HepG2 (cell line): ENCODE results near the gene METTL14. TPM values are rescaled to one million over a fixed set of nuclear protein-coding genes. Genes with fewer than 3 reads are reported as not detected.

Experiments
- AFF4 ChIP-seq: sonication (generic); formaldehyde crosslinking; IDR thresholded peaks from 2 replicates; pipeline ENCODE4 v1.4.0; 2020; ENCODE audit warnings: missing genetic modification reagents
- BRD4 ChIP-seq: sonication (generic); formaldehyde crosslinking; IDR thresholded peaks from 2 replicates; pipeline ENCODE4 v1.4.0; 2020; ENCODE audit warnings: missing genetic modification reagents
- CBFB ChIP-seq: sonication (generic); formaldehyde crosslinking; IDR thresholded peaks from 2 replicates; pipeline ENCODE4 v1.4.0; 2020; ENCODE audit warnings: missing genetic modification reagents
- EEA1 ChIP-seq: sonication (generic); formaldehyde crosslinking; IDR thresholded peaks from 2 replicates; pipeline ENCODE4 v1.5.1; 2020; ENCODE audit warnings: mild to moderate bottlenecking, missing genetic modification reagents, borderline replicate concordance
- ELF1 ChIP-seq: sonication (generic); formaldehyde crosslinking; IDR thresholded peaks from 2 replicates; pipeline ENCODE4 v1.4.0; 2020; ENCODE audit warnings: missing genetic modification reagents
- ESRRA ChIP-seq: sonication (generic); formaldehyde crosslinking; IDR thresholded peaks from 2 replicates; pipeline ENCODE4 v1.5.1; 2020; ENCODE audit warnings: mild to moderate bottlenecking, low read depth, missing genetic modification reagents
- GABPA ChIP-seq, 2 experiments: IDR thresholded peaks; 2 replicates each; pipeline ENCODE4 v1.6.1; 2011 to 2016; ENCODE audit warnings: low read depth in 2 of 2, low read length in 1 of 2, missing biosample characterization in 1 of 2, missing genetic modification characterization in 1 of 2
- GATAD2A ChIP-seq: IDR thresholded peaks from 2 replicates; pipeline ENCODE4 v1.6.1; 2016
- HOXA5 ChIP-seq: sonication (generic); formaldehyde crosslinking; IDR thresholded peaks from 2 replicates; pipeline ENCODE4 v1.4.0; 2020; ENCODE audit warnings: missing genetic modification reagents
- IRF2 ChIP-seq: IDR thresholded peaks from 2 replicates; pipeline ENCODE4 v1.6.1; 2018; ENCODE audit warnings: missing genetic modification reagents, missing compliant biosample characterization
- KDM5B ChIP-seq: sonication (generic); formaldehyde crosslinking; IDR thresholded peaks from 2 replicates; pipeline ENCODE4 v1.4.0; 2020; ENCODE audit warnings: missing genetic modification reagents, mild to moderate bottlenecking, borderline replicate concordance
- PREB ChIP-seq: sonication (generic); formaldehyde crosslinking; IDR thresholded peaks from 2 replicates; pipeline ENCODE4 v1.4.0; 2020; ENCODE audit warnings: missing genetic modification reagents
- SP4 ChIP-seq: sonication (generic); formaldehyde crosslinking; IDR thresholded peaks from 2 replicates; pipeline ENCODE4 v1.8.1; 2023; ENCODE audit warnings: mild to moderate bottlenecking, missing genetic modification reagents
- ZNF136 ChIP-seq: sonication (generic); formaldehyde crosslinking; IDR thresholded peaks from 2 replicates; pipeline ENCODE4 v1.8.1; 2022; ENCODE audit warnings: low read depth, mild to moderate bottlenecking, moderate library complexity, missing genetic modification reagents
- ZNF20 ChIP-seq: sonication (generic); formaldehyde crosslinking; IDR thresholded peaks from 2 replicates; pipeline ENCODE4 v1.4.0; 2020; ENCODE audit warnings: mild to moderate bottlenecking, moderate library complexity, missing genetic modification reagents
- ZNF709 ChIP-seq: sonication (generic); formaldehyde crosslinking; IDR thresholded peaks from 2 replicates; pipeline ENCODE4 v1.5.0; 2020; ENCODE audit warnings: mild to moderate bottlenecking, missing genetic modification reagents
- ZNF724P ChIP-seq: sonication (generic); formaldehyde crosslinking; IDR thresholded peaks from 2 replicates; pipeline ENCODE4 v1.8.0; 2022; ENCODE audit warnings: missing genetic modification reagents, borderline replicate concordance
- polyA plus RNA-seq, 8 experiments: library from polyadenylated mRNA; depleted of rRNA in 3 of 8; stranded (reverse) in 7 of 8; unstranded in 1 of 8; fragments of >200 nt; fragmentation: Illumina TruSeq in 4 of 8; extraction: Trizol in 4 of 8; gene quantifications; 2 replicates each; pipeline versions ENCODE4 v1.2.1 to v1.2.3, GENCODE V29; 2011 to 2016; ENCODE audit warnings: low read depth in 4 of 8, missing spikeins in 1 of 8, mixed read lengths in 1 of 8; ENCODE audit not compliant: insufficient read depth in 1 of 8
- total RNA-seq, 5 experiments: library from RNA; depleted of rRNA; stranded (reverse); fragments of >200 nt; fragmentation: Illumina TruSeq; extraction: Trizol; gene quantifications; 2 replicates each; pipeline ENCODE4 v1.2.3, GENCODE V29; 2016; ENCODE audit warnings: low read depth in 1 of 5
- TF ChIP-seq, protein P1 (sequence below): sonication (generic); formaldehyde crosslinking; IDR thresholded peaks from 2 replicates; pipeline ENCODE4 v1.4.0; 2020; ENCODE audit warnings: mild to moderate bottlenecking, missing genetic modification reagents
- TF ChIP-seq, protein P2 (sequence below): sonication (generic); formaldehyde crosslinking; IDR thresholded peaks from 2 replicates; pipeline ENCODE4 v1.4.0; 2020; ENCODE audit warnings: missing genetic modification reagents, borderline replicate concordance

Gene METTL14
- total and polyA plus RNA-seq, 2 of the 13 experiments (the other 11 are each of a cell fraction or from before 2014, with no cell fraction given): 11.6 to 44.9 TPM

DNA sequence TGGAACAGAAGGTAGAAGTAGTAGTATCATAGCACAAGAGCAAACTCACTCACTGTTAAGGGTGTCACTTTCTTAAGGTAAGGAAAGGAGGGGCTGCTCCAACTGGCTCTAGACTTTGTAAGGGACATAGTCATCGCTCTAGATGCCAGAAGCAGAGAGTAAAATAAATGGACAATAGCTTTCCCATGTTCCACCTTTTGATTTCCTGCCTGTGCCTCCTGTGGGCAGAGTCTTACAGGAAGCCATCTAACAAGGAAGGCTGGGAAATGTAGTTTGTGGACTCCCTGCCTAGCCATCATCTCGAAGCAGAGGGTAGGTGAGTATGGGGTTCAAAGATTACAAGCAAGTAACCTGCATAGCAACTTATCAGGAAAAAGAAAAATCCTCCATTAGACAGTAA is 1.7 kb upstream of the METTL14 start (continued):
- TF ChIP-seq, protein P1, sequence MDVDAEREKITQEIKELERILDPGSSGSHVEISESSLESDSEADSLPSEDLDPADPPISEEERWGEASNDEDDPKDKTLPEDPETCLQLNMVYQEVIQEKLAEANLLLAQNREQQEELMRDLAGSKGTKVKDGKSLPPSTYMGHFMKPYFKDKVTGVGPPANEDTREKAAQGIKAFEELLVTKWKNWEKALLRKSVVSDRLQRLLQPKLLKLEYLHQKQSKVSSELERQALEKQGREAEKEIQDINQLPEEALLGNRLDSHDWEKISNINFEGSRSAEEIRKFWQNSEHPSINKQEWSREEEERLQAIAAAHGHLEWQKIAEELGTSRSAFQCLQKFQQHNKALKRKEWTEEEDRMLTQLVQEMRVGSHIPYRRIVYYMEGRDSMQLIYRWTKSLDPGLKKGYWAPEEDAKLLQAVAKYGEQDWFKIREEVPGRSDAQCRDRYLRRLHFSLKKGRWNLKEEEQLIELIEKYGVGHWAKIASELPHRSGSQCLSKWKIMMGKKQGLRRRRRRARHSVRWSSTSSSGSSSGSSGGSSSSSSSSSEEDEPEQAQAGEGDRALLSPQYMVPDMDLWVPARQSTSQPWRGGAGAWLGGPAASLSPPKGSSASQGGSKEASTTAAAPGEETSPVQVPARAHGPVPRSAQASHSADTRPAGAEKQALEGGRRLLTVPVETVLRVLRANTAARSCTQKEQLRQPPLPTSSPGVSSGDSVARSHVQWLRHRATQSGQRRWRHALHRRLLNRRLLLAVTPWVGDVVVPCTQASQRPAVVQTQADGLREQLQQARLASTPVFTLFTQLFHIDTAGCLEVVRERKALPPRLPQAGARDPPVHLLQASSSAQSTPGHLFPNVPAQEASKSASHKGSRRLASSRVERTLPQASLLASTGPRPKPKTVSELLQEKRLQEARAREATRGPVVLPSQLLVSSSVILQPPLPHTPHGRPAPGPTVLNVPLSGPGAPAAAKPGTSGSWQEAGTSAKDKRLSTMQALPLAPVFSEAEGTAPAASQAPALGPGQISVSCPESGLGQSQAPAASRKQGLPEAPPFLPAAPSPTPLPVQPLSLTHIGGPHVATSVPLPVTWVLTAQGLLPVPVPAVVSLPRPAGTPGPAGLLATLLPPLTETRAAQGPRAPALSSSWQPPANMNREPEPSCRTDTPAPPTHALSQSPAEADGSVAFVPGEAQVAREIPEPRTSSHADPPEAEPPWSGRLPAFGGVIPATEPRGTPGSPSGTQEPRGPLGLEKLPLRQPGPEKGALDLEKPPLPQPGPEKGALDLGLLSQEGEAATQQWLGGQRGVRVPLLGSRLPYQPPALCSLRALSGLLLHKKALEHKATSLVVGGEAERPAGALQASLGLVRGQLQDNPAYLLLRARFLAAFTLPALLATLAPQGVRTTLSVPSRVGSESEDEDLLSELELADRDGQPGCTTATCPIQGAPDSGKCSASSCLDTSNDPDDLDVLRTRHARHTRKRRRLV (CRISPR knock-in tag): no peak
- TF ChIP-seq, protein P2, sequence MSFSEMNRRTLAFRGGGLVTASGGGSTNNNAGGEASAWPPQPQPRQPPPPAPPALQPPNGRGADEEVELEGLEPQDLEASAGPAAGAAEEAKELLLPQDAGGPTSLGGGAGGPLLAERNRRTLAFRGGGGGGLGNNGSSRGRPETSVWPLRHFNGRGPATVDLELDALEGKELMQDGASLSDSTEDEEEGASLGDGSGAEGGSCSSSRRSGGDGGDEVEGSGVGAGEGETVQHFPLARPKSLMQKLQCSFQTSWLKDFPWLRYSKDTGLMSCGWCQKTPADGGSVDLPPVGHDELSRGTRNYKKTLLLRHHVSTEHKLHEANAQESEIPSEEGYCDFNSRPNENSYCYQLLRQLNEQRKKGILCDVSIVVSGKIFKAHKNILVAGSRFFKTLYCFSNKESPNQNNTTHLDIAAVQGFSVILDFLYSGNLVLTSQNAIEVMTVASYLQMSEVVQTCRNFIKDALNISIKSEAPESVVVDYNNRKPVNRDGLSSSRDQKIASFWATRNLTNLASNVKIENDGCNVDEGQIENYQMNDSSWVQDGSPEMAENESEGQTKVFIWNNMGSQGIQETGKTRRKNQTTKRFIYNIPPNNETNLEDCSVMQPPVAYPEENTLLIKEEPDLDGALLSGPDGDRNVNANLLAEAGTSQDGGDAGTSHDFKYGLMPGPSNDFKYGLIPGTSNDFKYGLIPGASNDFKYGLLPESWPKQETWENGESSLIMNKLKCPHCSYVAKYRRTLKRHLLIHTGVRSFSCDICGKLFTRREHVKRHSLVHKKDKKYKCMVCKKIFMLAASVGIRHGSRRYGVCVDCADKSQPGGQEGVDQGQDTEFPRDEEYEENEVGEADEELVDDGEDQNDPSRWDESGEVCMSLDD (CRISPR knock-in tag): no peak
- TF ChIP-seq ESRRA (CRISPR knock-in tag) (no peak), PREB (CRISPR knock-in tag) (no peak), ZNF724P (no peak), CBFB (CRISPR knock-in tag) (no peak), AFF4 (CRISPR knock-in tag) (no peak), ELF1 (CRISPR knock-in tag) (peak; percentile 87), HOXA5 (CRISPR knock-in tag) (no peak), SP4 (no peak), EEA1 (CRISPR knock-in tag) (no peak), KDM5B (CRISPR knock-in tag) (no peak), GABPA (IDR thresholded peaks at IDR 0.05; ENCODE audit: low read depth, low read length) (peak; percentile 70), GABPA (CRISPR knock-in tag; IDR thresholded peaks at IDR 0.05; ENCODE audit: low read depth) (peak; percentile 95), ZNF709 (no peak), IRF2 (CRISPR knock-in tag) (0 out of 2 replicates have a peak, but pooled peaks have one; percentile 26), GATAD2A (CRISPR knock-in tag) (0 out of 2 replicates have a peak, but pooled peaks have one; percentile 9), ZNF20 (CRISPR knock-in tag) (no peak), BRD4 (CRISPR knock-in tag) (no peak), ZNF136 (CRISPR knock-in tag) (no peak)
